Transverse colon (tissue), 4 donors: ENCODE data around the gene SLX4IP.

Source experiments
- CTCF ChIP-seq, 5 experiments: fragments of 200-600 bp in 3 of 5; fragments of 450-650 bp in 2 of 5; sonication (generic) in 3 of 5; IDR thresholded peaks; 1 replicate in 2 of 5; 2 replicates in 3 of 5; pipeline ENCODE4 v1.5.1; 2016 to 2017; ENCODE audit warnings: antibody characterized with exemption in 5 of 5, inconsistent platforms in 3 of 5, mild to moderate bottlenecking in 2 of 5, moderate library complexity in 1 of 5
- POLR2A ChIP-seq: fragments of 450-650 bp; IDR thresholded peaks from one replicate; pipeline ENCODE4 v1.6.1; 2016; ENCODE audit warnings: antibody characterized with exemption, mild to moderate bottlenecking, moderate library complexity
- POLR2AphosphoS5 ChIP-seq, 3 donors: sonication (generic); formaldehyde crosslinking; IDR thresholded peaks; one replicate each; pipeline ENCODE4 v1.6.1; 2016; ENCODE audit warnings: antibody characterized with exemption in 3 of 3

DNA sequence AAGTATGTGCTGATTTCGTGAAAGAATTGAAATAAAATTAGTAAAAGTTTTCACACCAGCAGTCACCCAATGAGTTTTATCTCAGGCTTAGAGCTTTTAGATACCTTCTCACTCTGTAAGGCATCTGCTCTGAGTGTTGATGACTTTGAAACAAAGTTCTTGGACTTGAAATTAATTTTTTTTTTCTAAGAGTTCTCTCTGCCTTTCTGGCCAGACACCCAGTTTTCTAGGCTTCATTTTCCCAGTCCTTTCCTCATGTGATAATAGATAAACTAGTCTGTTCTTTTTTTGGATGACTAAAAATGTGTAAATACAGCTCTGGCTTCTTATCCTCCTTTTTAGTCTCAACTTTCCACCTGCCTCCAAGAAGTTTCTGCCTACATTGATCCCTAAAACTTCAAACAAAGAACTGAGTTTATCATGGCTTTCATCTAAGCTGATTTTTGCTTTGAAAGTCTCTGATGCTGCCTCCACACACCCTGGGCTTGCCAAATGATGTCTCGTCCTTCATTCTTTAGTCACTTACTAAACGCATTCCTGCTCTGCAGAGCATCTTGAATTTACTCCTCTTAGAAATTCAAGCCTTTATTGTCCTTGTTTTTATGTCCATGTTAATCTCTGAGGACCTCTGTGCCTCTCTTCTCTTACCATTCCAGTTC lies 32.7 kb downstream of the SLX4IP start:
- TF ChIP-seq CTCF (IDR thresholded peaks at IDR 0.05), result no peak
- no peak for TF ChIP-seq POLR2A
- no peak for TF ChIP-seq POLR2AphosphoS5 (IDR thresholded peaks at IDR 0.05)
